HG03175 (cell line): ENCODE results near the gene STPG2.
"Not testable (repeated sequence)": the region's sequence is repeated elsewhere in the genome, so short reads cannot be mapped to it uniquely, and the experiment has no call there.

Source experiments
- ATAC-seq: cut with Tn5 transposase; IDR thresholded peaks from one replicate; pipeline ENCODE4 v1.9.1; 2021; ENCODE audit warnings: mild to moderate bottlenecking, moderate library complexity; ENCODE audit not compliant: unreplicated experiment

The STPG2 gene

GRCh38 chr4:97646997-97647396 is 496.3 kb downstream of the STPG2 start:
- no peak for ATAC-seq

GRCh38 chr4:97645071-97645821 is 498.0 kb downstream of the STPG2 start:
- no peak for ATAC-seq

GRCh38 chr4:97643179-97643578 is 500.1 kb downstream of the STPG2 start:
- no peak for ATAC-seq

- ATAC-seq: no peak
Measured at GRCh38 chr4:97639961-97640360, 503.3 kb downstream of the STPG2 start.

- ATAC-seq: not testable (repeated sequence)
Measured at GRCh38 chr4:97633831-97634230, 509.4 kb downstream of the STPG2 start.

GRCh38 chr4:97627750-97628149 is 515.5 kb downstream of the STPG2 start:
- no peak for ATAC-seq

- ATAC-seq: no peak
Measured at GRCh38 chr4:97624204-97624603, 519.1 kb downstream of the STPG2 start.

- no peak for ATAC-seq
Measured at GRCh38 chr4:97605932-97606331, 537.3 kb downstream of the STPG2 start.

- ATAC-seq: no peak
Measured at GRCh38 chr4:97593248-97593647, 550.0 kb downstream of the STPG2 start.

- ATAC-seq: no peak
Measured at GRCh38 chr4:97590266-97590665, 553.0 kb downstream of the STPG2 start.

GRCh38 chr4:97589481-97590196 is 553.6 kb downstream of the STPG2 start:
- ATAC-seq: no peak

GRCh38 chr4:97587912-97588311 is 555.4 kb downstream of the STPG2 start:
- ATAC-seq: no peak

- ATAC-seq: no peak
Measured at GRCh38 chr4:97585274-97585673, 558.0 kb downstream of the STPG2 start.

GRCh38 chr4:97582890-97583289 is 560.4 kb downstream of the STPG2 start:
- ATAC-seq: no peak

- ATAC-seq: no peak
Measured at GRCh38 chr4:97577004-97577403, 566.3 kb downstream of the STPG2 start.

- ATAC-seq: no peak
Measured at GRCh38 chr4:97560009-97560408, 583.3 kb downstream of the STPG2 start.

- ATAC-seq: no peak
Measured at GRCh38 chr4:97558204-97558778, 585.0 kb downstream of the STPG2 start.

GRCh38 chr4:97550637-97551036 is 592.6 kb downstream of the STPG2 start:
- ATAC-seq: not testable (repeated sequence)

GRCh38 chr4:97548943-97549583 is 594.2 kb downstream of the STPG2 start:
- ATAC-seq: peak; percentile 54

GRCh38 chr4:97548186-97548585 is 595.1 kb downstream of the STPG2 start:
- ATAC-seq: no peak

GRCh38 chr4:97531351-97531750 is 611.9 kb downstream of the STPG2 start:
- ATAC-seq: no peak

- no peak for ATAC-seq
Measured at GRCh38 chr4:97530676-97531075, 612.6 kb downstream of the STPG2 start.
